C4-2B (cell line): ENCODE data around the gene SPECC1.

Experiments used
- CTCF ChIP-seq: fragments of 450-650 bp; conservative IDR thresholded peaks from 2 replicates; pipeline ENCODE4 v1.5.1; 2017; ENCODE audit warnings: mild to moderate bottlenecking
- ZFX ChIP-seq: fragments of 450-650 bp; IDR thresholded peaks from 2 replicates; pipeline ENCODE4 v1.6.1; 2017

DNA sequence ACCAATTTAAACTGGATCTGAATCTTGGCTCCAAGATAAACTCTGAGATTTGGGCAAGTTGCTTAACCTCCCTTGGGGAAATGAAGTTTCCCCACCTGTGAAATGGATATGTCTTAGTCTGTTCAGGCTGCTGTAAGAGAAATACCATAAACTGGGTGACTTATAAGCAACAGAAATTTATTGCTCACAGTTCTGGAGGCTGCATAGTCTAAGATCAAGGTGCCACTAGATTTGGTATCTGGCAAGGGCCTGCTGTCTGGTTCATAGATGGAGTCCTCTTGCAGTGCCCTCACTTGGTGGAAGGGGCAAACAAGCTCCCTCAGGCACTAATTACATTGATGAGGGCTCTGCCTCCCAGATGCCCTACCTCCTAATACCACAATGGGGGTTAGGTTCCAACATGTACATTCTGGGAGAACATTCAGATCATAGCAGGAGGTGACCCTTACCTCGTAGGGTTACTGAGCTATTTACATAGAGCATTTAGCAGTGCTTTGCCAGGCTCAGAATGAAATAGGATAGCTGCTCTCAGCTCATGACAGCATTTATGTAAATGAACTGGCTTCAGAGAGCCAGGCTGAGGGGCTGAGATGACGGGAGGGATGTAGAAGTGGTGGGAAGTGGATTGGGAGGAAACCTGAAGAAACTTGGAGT is 83.9 kb downstream of the SPECC1 start:
- TF ChIP-seq CTCF (no peak), ZFX (no peak)
